CD4-positive, alpha-beta T cell treated with Interleukin-15 for 4 hours (primary cell): ENCODE measurements around the gene MYDGF.
"Not testable (repeated sequence)": the region's sequence is repeated elsewhere in the genome, so short reads cannot be mapped to it uniquely, and the experiment has no call there.

Experiments used
- DNase-seq: peaks from one replicate; pipeline ENCODE4 v3.0.0-alpha.2; 2020; ENCODE audit warnings: low spot score

Gene MYDGF

GRCh38 chr19:4699826-4700692, 29.9 kb upstream of the MYDGF start:
- no peak for DNase-seq

- no peak for DNase-seq
These were observed 27.2 kb upstream of the MYDGF start for GRCh38 chr19:4697304-4697703.

- no peak for DNase-seq
These were observed 25.1 kb upstream of the MYDGF start for GRCh38 chr19:4695224-4695731.

GRCh38 chr19:4694211-4694987, 24.3 kb upstream of the MYDGF start:
- DNase-seq, result no peak

GRCh38 chr19:4693471-4694121, 23.5 kb upstream of the MYDGF start:
- DNase-seq, result no peak

- no peak for DNase-seq
These were observed 22.9 kb upstream of the MYDGF start for GRCh38 chr19:4693078-4693350.

GRCh38 chr19:4692251-4693077, 22.3 kb upstream of the MYDGF start:
- DNase-seq, result no peak

- no peak for DNase-seq
These were observed 21.2 kb upstream of the MYDGF start for GRCh38 chr19:4691373-4691772.

GRCh38 chr19:4690361-4690760, 20.2 kb upstream of the MYDGF start:
- DNase-seq, result no peak

GRCh38 chr19:4689403-4689802, 19.3 kb upstream of the MYDGF start:
- DNase-seq, result no peak

GRCh38 chr19:4688587-4688986, 18.4 kb upstream of the MYDGF start:
- DNase-seq, result no peak

GRCh38 chr19:4687396-4687795, 17.3 kb upstream of the MYDGF start:
- DNase-seq, result no peak

- no peak for DNase-seq
These were observed 16.6 kb upstream of the MYDGF start for GRCh38 chr19:4686700-4687099.

- no peak for DNase-seq
These were observed 14.4 kb upstream of the MYDGF start for GRCh38 chr19:4684312-4685095.

- DNase-seq, result no peak
These were observed 12.5 kb upstream of the MYDGF start for GRCh38 chr19:4682417-4683200.

GRCh38 chr19:4680021-4680420, 9.9 kb upstream of the MYDGF start:
- DNase-seq, result not testable (repeated sequence)

GRCh38 chr19:4678881-4679790, 9.0 kb upstream of the MYDGF start:
- no peak for DNase-seq

GRCh38 chr19:4676955-4677731, 7.0 kb upstream of the MYDGF start:
- DNase-seq, result peak; percentile 8
